Memory B cell (primary cell): ENCODE data around the gene PHKA1.
"Not testable (repeated sequence)": the region's sequence is repeated elsewhere in the genome, so short reads cannot be mapped to it uniquely, and the experiment has no call there.

Source experiments
- ATAC-seq: fragments of 150-1000 bp; cut with Tn5 transposase; 2 replicates; pipeline ENCODE4 v1.10.0; 2021; ENCODE audit warnings: low read depth, mild to moderate bottlenecking, moderate library complexity
- DNase-seq, 2 donors: peaks; one replicate each; pipeline ENCODE4 v3.0.0; 2022; ENCODE audit warnings: low spot score in 2 of 2
- H3K27ac Mint-ChIP-seq: one replicate; pipeline ENCODE4 v1.8.0; 2022; ENCODE audit warnings: mild to moderate bottlenecking, moderate library complexity, mixed read lengths
- H3K27me3 Mint-ChIP-seq: one replicate; pipeline ENCODE4 v1.8.0; 2022; ENCODE audit warnings: mixed read lengths
- H3K36me3 Mint-ChIP-seq: one replicate; pipeline ENCODE4 v1.8.0; 2022; ENCODE audit warnings: mild to moderate bottlenecking, mixed read lengths
- H3K4me1 Mint-ChIP-seq: one replicate; pipeline ENCODE4 v1.8.0; 2022; ENCODE audit warnings: mixed read lengths
- H3K4me3 Mint-ChIP-seq: one replicate; pipeline ENCODE4 v1.8.0; 2022; ENCODE audit warnings: mild to moderate bottlenecking, moderate library complexity, mixed read lengths
- H3K9me3 Mint-ChIP-seq: one replicate; pipeline ENCODE4 v1.8.0; 2022; ENCODE audit warnings: mixed read lengths

Gene PHKA1

DNA sequence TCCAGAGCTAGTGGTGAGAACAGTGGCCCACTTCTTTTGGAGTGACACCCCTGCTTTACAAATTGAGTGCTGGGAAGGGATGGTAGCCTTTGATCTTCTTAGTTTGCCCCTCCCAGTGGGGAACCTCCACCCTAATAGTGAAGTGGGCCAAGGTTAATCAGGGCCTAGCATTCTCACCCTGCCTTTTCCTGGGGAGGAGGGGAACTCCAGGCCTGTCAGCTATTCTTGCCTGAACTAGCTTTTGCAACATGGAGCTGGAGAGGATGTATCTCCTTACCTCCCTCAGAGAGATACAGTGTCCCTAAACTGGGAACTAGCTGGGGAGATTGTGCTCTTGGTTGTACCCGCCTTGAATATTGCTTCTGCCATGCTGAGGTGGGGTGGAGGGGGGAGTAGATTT lies 20.6 kb downstream of the PHKA1 start:
- no peaks in the 10 kb centered on the region for H3K4me1 Mint-ChIP-seq
- peaks cover 2% of the 10 kb centered on the region for H3K27me3 Mint-ChIP-seq
- no peak overlapping the region for H3K27ac Mint-ChIP-seq
- no peaks in the 10 kb centered on the region for H3K36me3 Mint-ChIP-seq
- ATAC-seq (no peak), DNase-seq (no peak)
- no peak overlapping the region for H3K4me3 Mint-ChIP-seq
- H3K9me3 Mint-ChIP-seq = no peaks in the 10 kb centered on the region

- H3K4me3 Mint-ChIP-seq = no peak overlapping the region
- H3K4me1 Mint-ChIP-seq = no peaks in the 10 kb centered on the region
- DNase-seq (no peak), ATAC-seq (no peak)
- H3K27ac Mint-ChIP-seq = no peak overlapping the region
- no peaks in the 10 kb centered on the region for H3K27me3 Mint-ChIP-seq
- no peaks in the 10 kb centered on the region for H3K36me3 Mint-ChIP-seq
- no peaks in the 10 kb centered on the region for H3K9me3 Mint-ChIP-seq
Measured at GRCh38 chrX:72687396-72687795, 26.7 kb downstream of the PHKA1 start.

GRCh38 chrX:72685810-72686456 lies 28.2 kb downstream of the PHKA1 start:
- ATAC-seq = no peak
- no peak for DNase-seq
- Mint-ChIP-seq H3K27ac (no peak overlapping the region), H3K27me3 (no peaks in the 10 kb centered on the region), H3K9me3 (no peaks in the 10 kb centered on the region), H3K4me1 (no peaks in the 10 kb centered on the region), H3K36me3 (no peaks in the 10 kb centered on the region), H3K4me3 (no peak overlapping the region)

DNA sequence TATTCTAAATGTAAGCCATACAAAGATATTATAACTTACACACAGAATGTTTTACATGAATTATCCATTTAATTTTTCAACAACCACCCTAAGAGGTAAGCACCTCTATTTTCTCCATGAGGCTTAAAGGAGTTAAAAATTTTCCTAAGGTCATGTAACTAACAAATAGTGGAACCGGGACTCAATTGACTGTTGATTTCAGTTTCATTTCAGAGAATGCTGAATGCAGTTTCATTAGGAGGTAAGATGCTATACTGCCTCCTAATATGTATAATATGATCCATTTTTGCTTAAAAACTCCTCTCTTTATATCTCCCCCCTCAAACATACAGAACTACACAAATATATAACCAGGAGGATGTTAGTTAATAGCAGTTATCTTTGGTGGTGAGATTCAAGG lies 29.1 kb downstream of the PHKA1 start:
- Mint-ChIP-seq H3K9me3 (no peaks in the 10 kb centered on the region), H3K4me3 (no peak overlapping the region), H3K27ac (no peak overlapping the region), H3K27me3 (no peaks in the 10 kb centered on the region), H3K4me1 (no peaks in the 10 kb centered on the region), H3K36me3 (no peaks in the 10 kb centered on the region)
- ATAC-seq = no peak
- no peak for DNase-seq

DNA sequence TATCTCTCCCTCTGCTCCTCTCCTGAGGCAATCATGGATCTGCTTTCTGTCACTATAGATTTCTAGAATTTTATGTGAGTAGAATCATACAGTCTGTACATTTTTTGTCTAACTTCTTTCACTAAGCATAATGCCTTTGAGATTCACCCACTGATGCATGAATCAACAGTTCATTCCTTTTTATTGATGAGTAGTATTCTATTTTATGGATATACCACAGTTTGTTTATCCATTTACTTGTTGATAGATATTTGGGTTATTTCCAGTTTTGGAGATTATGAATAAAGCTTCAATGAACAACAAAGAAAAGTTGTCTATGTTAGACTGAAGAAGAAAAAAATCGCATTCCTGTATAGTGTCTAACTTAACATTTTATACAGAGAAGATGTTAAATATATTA lies 30.5 kb downstream of the PHKA1 start:
- Mint-ChIP-seq H3K27me3 (peaks cover 1% of the 10 kb centered on the region), H3K4me1 (no peaks in the 10 kb centered on the region), H3K9me3 (peaks cover 2% of the 10 kb centered on the region), H3K36me3 (no peaks in the 10 kb centered on the region), H3K27ac (no peak overlapping the region), H3K4me3 (no peak overlapping the region)
- ATAC-seq (no peak), DNase-seq (no peak)

DNA sequence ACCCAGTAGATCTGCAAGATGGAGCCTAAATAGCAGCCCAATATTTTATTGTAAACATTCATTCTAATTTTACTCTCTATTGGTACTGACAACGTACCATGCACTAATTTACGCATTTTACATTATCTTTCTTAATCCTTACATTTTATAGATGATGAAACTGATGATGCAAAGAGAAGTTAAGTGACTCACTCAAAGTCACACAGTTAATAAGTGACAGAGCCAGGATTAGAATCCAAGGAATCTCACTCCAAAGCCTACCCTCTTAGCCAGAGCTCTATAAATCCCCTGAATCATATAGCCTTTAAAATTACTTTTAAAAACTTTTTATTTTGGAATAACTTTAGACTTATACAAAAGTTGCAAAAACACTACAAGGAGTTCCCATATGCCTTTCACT lies 37.6 kb downstream of the PHKA1 start:
- Mint-ChIP-seq H3K27me3 (peaks cover 2% of the 10 kb centered on the region), H3K4me1 (no peaks in the 10 kb centered on the region), H3K27ac (no peak overlapping the region), H3K36me3 (no peaks in the 10 kb centered on the region), H3K9me3 (peaks cover 2% of the 10 kb centered on the region), H3K4me3 (no peak overlapping the region)
- ATAC-seq (no peak), DNase-seq (no peak)

DNA sequence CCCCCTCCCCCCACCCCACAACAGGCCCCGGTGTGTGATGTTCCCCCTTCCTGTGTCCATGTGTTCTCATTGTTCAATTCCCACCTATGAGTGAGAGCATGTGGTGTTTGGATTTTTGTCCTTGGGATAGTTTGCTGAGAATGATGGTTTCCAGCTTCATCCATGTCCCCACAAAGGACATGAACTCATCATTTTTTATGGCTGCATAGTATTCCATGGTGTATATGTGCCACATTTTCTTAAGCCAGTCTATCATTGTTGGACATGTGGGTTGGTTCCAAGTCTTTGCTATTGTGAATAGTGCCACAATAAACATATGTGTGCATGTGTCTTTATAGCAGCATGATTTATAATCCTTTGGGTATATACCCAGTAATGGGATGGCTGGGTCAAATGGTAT lies 40.2 kb downstream of the PHKA1 start:
- not testable (repeated sequence) for H3K27me3 Mint-ChIP-seq, ATAC-seq, H3K4me3 Mint-ChIP-seq, H3K27ac Mint-ChIP-seq, H3K36me3 Mint-ChIP-seq, DNase-seq, H3K4me1 Mint-ChIP-seq, H3K9me3 Mint-ChIP-seq

GRCh38 chrX:72669508-72669907 lies 44.6 kb downstream of the PHKA1 start:
- not testable (repeated sequence) for DNase-seq, H3K27me3 Mint-ChIP-seq, ATAC-seq, H3K4me3 Mint-ChIP-seq, H3K4me1 Mint-ChIP-seq, H3K9me3 Mint-ChIP-seq, H3K27ac Mint-ChIP-seq, H3K36me3 Mint-ChIP-seq

DNA sequence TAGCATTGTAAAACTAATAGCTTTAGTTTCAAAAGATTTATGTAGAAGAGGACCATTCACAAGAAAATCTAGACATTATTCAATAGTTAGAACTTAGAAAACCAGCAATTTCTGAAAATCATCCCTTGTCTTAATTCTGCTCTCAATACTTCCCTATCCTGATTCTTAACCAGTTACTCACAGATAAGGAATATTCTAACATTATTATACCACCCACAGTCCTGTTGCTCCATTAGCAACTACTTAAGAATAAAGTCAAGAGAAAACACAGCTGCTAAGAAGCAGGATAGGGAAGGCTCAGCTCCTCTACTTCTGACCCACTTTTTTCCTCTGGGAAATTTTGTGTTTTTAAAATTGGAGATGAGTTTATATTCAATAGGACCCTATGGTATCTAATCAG lies 47.7 kb downstream of the PHKA1 start:
- Mint-ChIP-seq H3K36me3 (no peaks in the 10 kb centered on the region), H3K27ac (no peak overlapping the region), H3K9me3 (peaks cover 2% of the 10 kb centered on the region), H3K4me3 (no peak overlapping the region), H3K27me3 (no peaks in the 10 kb centered on the region), H3K4me1 (peaks cover 3% of the 10 kb centered on the region)
- no peak for DNase-seq
- ATAC-seq = no peak

DNA sequence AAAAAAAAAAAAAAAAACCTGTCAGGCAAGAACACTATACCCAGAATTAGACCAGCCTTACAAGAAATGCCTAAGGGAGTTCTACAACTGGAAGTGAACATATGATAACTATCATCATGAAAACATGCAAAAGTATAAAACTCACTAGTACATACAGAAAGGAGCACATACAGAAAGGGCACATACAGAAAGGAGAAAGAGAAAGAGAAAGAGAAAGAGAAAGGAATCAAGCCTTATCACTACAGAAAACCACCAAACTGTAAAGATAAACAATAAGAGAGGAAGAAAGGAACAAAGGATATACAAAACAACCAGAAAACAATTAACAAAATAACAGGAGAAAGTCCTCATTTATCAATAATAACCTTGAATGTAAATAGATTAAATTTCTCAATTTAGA lies 50.4 kb downstream of the PHKA1 start:
- no peak overlapping the region for H3K27ac Mint-ChIP-seq
- no peak for DNase-seq
- ATAC-seq = no peak
- H3K4me3 Mint-ChIP-seq = no peak overlapping the region
- H3K9me3 Mint-ChIP-seq = peaks cover 2% of the 10 kb centered on the region
- H3K27me3 Mint-ChIP-seq = peaks cover 6% of the 10 kb centered on the region
- peaks cover 3% of the 10 kb centered on the region for H3K4me1 Mint-ChIP-seq
- H3K36me3 Mint-ChIP-seq = no peaks in the 10 kb centered on the region

DNA sequence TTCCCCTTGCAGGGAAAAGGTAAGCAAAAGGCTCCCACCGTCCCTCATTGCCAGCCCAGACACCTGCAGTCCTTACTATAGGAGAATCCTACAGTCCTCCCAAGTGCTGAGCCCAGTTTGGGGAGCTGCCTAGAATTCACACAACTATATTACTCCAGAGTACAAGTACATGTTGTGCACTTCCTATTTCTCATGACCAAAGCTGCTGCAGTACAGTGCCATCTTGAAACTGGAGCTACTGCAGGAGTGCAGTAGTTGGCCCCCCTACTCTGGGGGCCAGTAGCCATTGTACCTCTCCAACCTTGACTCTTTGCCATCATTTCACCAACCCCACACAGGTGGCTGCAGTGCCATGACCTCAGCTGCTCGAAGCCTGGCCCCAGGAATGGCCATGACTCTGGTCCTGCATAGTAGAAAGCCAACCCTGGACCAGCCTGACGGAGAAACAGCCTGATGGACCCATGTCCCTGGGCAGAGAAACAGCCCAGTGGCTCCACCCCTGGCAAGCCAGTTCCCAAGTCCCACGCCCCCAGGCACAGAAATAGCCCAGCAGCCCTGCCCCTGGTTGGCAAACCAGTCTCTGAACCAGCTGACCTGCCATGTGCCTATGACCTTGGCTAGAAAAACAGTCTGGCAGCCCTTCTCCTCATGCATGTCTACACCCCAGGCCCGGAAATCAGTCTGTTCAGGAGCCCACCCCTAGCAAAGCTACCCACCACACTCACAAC lies 51.9 kb downstream of the PHKA1 start:
- no peak overlapping the region for H3K4me3 Mint-ChIP-seq
- ATAC-seq = no peak
- H3K4me1 Mint-ChIP-seq = peaks cover 3% of the 10 kb centered on the region
- H3K27ac Mint-ChIP-seq = no peak overlapping the region
- no peaks in the 10 kb centered on the region for H3K36me3 Mint-ChIP-seq
- peaks cover 8% of the 10 kb centered on the region for H3K27me3 Mint-ChIP-seq
- no peak for DNase-seq
- peaks cover 2% of the 10 kb centered on the region for H3K9me3 Mint-ChIP-seq

DNA sequence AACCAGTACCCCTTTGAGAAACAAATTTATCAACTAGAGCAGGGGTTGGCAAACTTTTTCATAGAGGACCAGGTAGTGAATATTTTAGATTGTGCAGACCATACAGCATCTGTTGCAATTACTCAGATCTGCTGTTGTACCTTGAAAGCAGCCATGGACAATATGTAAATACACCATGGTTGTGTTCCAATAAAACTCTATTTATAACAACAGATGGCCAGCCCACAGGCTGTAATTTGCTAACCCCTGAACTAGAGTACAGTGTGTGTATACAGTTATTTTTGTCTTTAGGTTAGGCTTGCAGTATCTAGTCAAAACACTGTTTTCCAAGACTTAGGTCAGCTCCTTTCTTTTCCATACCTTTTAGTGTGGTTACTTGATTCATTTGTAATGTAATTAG lies 54.4 kb downstream of the PHKA1 start:
- Mint-ChIP-seq H3K27ac (no peak overlapping the region), H3K9me3 (peaks cover 2% of the 10 kb centered on the region), H3K27me3 (peaks cover 8% of the 10 kb centered on the region), H3K4me3 (no peak overlapping the region), H3K36me3 (no peaks in the 10 kb centered on the region), H3K4me1 (peaks cover 3% of the 10 kb centered on the region)
- DNase-seq (no peak), ATAC-seq (no peak)

DNA sequence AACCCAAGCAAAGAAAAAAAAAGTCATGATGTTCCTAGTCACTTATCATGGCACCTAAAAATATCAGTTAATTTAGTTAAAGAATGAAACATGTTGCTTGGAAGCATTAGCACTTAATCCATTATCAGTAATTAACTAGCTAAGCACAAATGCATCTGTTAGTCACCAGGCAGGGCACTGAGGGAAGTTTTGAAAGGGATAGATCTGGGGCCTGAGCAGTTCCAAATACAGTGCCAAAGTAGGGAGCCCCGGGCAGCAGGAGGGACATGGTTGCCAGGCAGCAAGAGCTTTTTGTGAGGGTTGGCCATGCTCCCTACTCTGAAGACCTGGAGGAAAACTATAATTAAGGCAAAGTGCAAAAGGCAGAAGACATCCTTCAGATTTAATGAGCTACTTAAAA lies 62.0 kb downstream of the PHKA1 start:
- H3K9me3 Mint-ChIP-seq = no peaks in the 10 kb centered on the region
- H3K4me1 Mint-ChIP-seq = no peaks in the 10 kb centered on the region
- no peak overlapping the region for H3K4me3 Mint-ChIP-seq
- ATAC-seq = no peak
- no peaks in the 10 kb centered on the region for H3K27me3 Mint-ChIP-seq
- no peak overlapping the region for H3K27ac Mint-ChIP-seq
- no peaks in the 10 kb centered on the region for H3K36me3 Mint-ChIP-seq
- no peak for DNase-seq

GRCh38 chrX:72644946-72645345 lies 69.2 kb downstream of the PHKA1 start:
- DNase-seq (no peak), ATAC-seq (no peak)
- no peaks in the 10 kb centered on the region for H3K9me3 Mint-ChIP-seq
- H3K36me3 Mint-ChIP-seq = no peaks in the 10 kb centered on the region
- H3K27ac Mint-ChIP-seq = no peak overlapping the region
- no peaks in the 10 kb centered on the region for H3K4me1 Mint-ChIP-seq
- H3K4me3 Mint-ChIP-seq = no peak overlapping the region
- peaks cover 1% of the 10 kb centered on the region for H3K27me3 Mint-ChIP-seq

DNA sequence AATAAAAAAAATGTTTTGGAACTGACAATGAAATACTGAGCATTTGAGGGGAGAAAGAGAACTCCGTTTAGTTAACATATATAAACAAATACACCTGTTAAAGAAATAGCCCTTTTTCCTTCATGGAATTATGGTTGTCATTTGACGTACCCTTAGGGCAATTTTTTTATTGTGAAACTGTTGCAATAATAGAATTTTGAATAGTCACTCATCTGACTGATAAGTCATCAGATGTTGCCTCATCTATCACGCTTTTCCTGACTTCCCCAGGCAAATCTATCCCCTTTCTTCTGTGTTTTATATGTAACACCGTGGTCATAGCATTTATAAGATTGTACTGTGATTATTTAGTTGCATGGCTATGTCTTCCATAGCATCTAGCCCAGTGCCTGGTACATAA lies 72.5 kb downstream of the PHKA1 start:
- ATAC-seq (no peak), DNase-seq (no peak)
- no peaks in the 10 kb centered on the region for H3K36me3 Mint-ChIP-seq
- H3K27ac Mint-ChIP-seq = no peak overlapping the region
- peaks cover 5% of the 10 kb centered on the region for H3K27me3 Mint-ChIP-seq
- no peaks in the 10 kb centered on the region for H3K9me3 Mint-ChIP-seq
- H3K4me1 Mint-ChIP-seq = no peaks in the 10 kb centered on the region
- H3K4me3 Mint-ChIP-seq = no peak overlapping the region
